Lower leg skin (tissue), 3 donors: ENCODE results near the gene FN1.

Source experiments
- POLR2A ChIP-seq, 2 donors: fragments of 450-650 bp; IDR thresholded peaks; one replicate each; pipeline ENCODE4 v1.6.1; 2016 to 2017; ENCODE audit warnings: antibody characterized with exemption in 2 of 2, mild to moderate bottlenecking in 1 of 2, moderate library complexity in 1 of 2
- TF ChIP-seq, protein P1 (sequence below), 3 donors: fragments of 450-650 bp; IDR thresholded peaks; one replicate each; pipeline ENCODE4 v1.5.1; 2016; ENCODE audit warnings: antibody characterized with exemption in 3 of 3, mild to moderate bottlenecking in 3 of 3, moderate library complexity in 2 of 3

DNA sequence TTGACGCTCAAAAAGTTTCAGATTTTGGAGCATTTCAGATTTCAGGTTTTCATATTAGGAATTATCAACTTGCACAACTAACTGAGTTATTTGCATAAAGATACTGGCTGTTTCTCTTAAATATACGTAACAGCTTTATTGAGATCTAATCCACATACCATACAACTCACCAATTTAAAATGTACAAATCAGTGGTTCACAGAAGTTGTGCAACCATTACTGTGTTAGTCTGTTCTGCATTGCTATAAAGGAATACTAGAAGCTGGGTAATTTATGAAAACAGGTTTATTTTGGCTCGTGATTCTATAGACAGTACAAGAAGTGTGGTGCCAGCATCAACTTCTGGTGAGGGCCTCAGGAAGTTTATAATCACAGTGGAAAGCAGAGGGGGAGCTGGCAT, 115.8 kb downstream of the FN1 start:
- TF ChIP-seq, protein P1, sequence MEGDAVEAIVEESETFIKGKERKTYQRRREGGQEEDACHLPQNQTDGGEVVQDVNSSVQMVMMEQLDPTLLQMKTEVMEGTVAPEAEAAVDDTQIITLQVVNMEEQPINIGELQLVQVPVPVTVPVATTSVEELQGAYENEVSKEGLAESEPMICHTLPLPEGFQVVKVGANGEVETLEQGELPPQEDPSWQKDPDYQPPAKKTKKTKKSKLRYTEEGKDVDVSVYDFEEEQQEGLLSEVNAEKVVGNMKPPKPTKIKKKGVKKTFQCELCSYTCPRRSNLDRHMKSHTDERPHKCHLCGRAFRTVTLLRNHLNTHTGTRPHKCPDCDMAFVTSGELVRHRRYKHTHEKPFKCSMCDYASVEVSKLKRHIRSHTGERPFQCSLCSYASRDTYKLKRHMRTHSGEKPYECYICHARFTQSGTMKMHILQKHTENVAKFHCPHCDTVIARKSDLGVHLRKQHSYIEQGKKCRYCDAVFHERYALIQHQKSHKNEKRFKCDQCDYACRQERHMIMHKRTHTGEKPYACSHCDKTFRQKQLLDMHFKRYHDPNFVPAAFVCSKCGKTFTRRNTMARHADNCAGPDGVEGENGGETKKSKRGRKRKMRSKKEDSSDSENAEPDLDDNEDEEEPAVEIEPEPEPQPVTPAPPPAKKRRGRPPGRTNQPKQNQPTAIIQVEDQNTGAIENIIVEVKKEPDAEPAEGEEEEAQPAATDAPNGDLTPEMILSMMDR (IDR thresholded peaks at IDR 0.05): no peak
- no peak for TF ChIP-seq POLR2A (IDR thresholded peaks at IDR 0.05)
